Kidney (tissue), 14 donors: ENCODE results near the gene STK33. TPM values are rescaled to one million over a fixed set of nuclear protein-coding genes. Genes with fewer than 3 reads are reported as not detected.

ENCODE experiments used
- DNase-seq, 5 donors: peaks; one replicate each; pipeline ENCODE4 v3.0.0-alpha.2; 2013 to 2020
- FAIRE-seq: peaks from 2 replicates; lab custom pipeline; 2012; peaks lifted over from hg19 to GRCh38; lab: Jason Lieb, UNC
- H3K27ac ChIP-seq, 2 donors: one replicate each; pipeline ENCODE4 v1.7.0; 2013; ENCODE audit warnings: low read depth in 2 of 2, low read length in 2 of 2, inconsistent platforms in 1 of 2
- H3K27me3 ChIP-seq: one replicate; pipeline ENCODE4 v1.7.1; 2013; ENCODE audit warnings: low read length, inconsistent platforms; ENCODE audit not compliant: control insufficient read depth, insufficient read depth
- H3K36me3 ChIP-seq, 3 donors: one replicate each; pipeline versions ENCODE4 v1.7.0 to v1.7.1; 2013; ENCODE audit warnings: low read length in 3 of 3, control low read depth in 1 of 3, inconsistent platforms in 1 of 3; ENCODE audit not compliant: insufficient read depth in 3 of 3, control insufficient read depth in 2 of 3
- H3K4me1 ChIP-seq, 3 donors: one replicate each; pipeline versions ENCODE4 v1.7.0 to v1.7.1; 2013; ENCODE audit warnings: low read length in 3 of 3, inconsistent platforms in 1 of 3, low read depth in 1 of 3; ENCODE audit not compliant: control insufficient read depth in 2 of 3, insufficient read depth in 2 of 3
- H3K4me3 ChIP-seq, 3 donors: one replicate each; pipeline versions ENCODE4 v1.7.0 to v1.8.1; 2013; ENCODE audit warnings: low read length in 3 of 3, control low read depth in 1 of 3, inconsistent platforms in 1 of 3
- H3K9ac ChIP-seq, 3 donors: one replicate each; pipeline versions ENCODE4 v1.7.0 to v1.7.1; 2013; ENCODE audit warnings: low read length in 3 of 3, control low read depth in 1 of 3, inconsistent platforms in 1 of 3
- H3K9me3 ChIP-seq, 3 donors: one replicate each; pipeline versions ENCODE4 v1.7.0 to v1.7.1; 2013; ENCODE audit warnings: low read length in 3 of 3, control low read depth in 1 of 3, inconsistent platforms in 1 of 3; ENCODE audit not compliant: control insufficient read depth in 2 of 3, insufficient read depth in 1 of 3
- CTCF ChIP-seq: IDR thresholded peaks from 3 replicates; pipeline ENCODE4 v1.5.1; 2012; ENCODE audit warnings: mild to moderate bottlenecking, moderate library complexity, borderline replicate concordance; ENCODE audit not compliant: insufficient read depth; ENCODE audit errors: extremely low read depth
- intact Hi-C: fragments of 100-400 bp; cut with DNase I; formaldehyde crosslinking; loops from one replicate; pipeline ENCODE4 v1.11.1; 2022
- polyA plus RNA-seq: library from polyadenylated mRNA; stranded (reverse); fragments of 350-450 nt; fragmentation: Illumina TruSeq; extraction: RNeasy Lipid Tissue Mini Kit (QIAGEN cat#74804); gene quantifications from one replicate; pipeline ENCODE4 v1.2.3, GENCODE V29; 2014; ENCODE audit warnings: low read depth, low replicate concordance; ENCODE audit not compliant: insufficient read depth
- total RNA-seq: library from RNA; stranded (reverse); fragmentation: NEBNext Ultra II Directional; extraction: Animal tissue kit (Norgen Biotek cat#: 25700); gene quantifications from one replicate; pipeline ENCODE4 v1.2.1, GENCODE V29; 2021
- donor health status: control.
- donor health status: control.
- donor health status: control.
- donor health status: control.
- donor health status: control.
- donor health status: DM: yes; HTN: yes; CAD: no.
- donor health status: Normal renal cell carcinoma (clear cell type).

The STK33 gene
- total and polyA plus RNA-seq, 2 donors from 2014 or later, result 11.9 to 19.3 TPM

- Histone ChIP-seq H3K4me1 (peaks cover 0 to 5% (median 2%) of the 10 kb centered on the region in 3 donors), H3K27me3 (no peaks in the 10 kb centered on the region), H3K27ac (no peak overlapping the region), H3K9ac (no peak overlapping the region), H3K9me3 (no peaks in the 10 kb centered on the region), H3K4me3 (no peak overlapping the region), H3K36me3 (no peaks in the 10 kb centered on the region)
- intact Hi-C loops, result no loop called here
- DNase-seq, result no peak
- no peak for FAIRE-seq
- no peak for TF ChIP-seq CTCF
These were observed 12.7 kb downstream of the STK33 start for GRCh38 chr11:8581300-8581699.

- TF ChIP-seq CTCF, result no peak
- H3K9ac ChIP-seq, result no peak overlapping the region
These were observed 16.0 kb downstream of the STK33 start for GRCh38 chr11:8577791-8578581.

GRCh38 chr11:8574798-8575197 lies 19.2 kb downstream of the STK33 start:
- no peak for FAIRE-seq
- Histone ChIP-seq H3K36me3 (no peaks in the 10 kb centered on the region), H3K4me1 (no peaks in the 10 kb centered on the region), H3K9ac (no peak overlapping the region), H3K27me3 (no peaks in the 10 kb centered on the region), H3K4me3 (no peak overlapping the region), H3K9me3 (no peaks in the 10 kb centered on the region), H3K27ac (no peak overlapping the region)
- intact Hi-C loops, result no loop called here
- no peak for TF ChIP-seq CTCF
- DNase-seq, result no peak

More at GRCh38 chr11:8577791-8578581, 16.0 kb downstream of the STK33 start:
- FAIRE-seq (no peak), DNase-seq (no peak)
- no peaks in the 10 kb centered on the region for H3K9me3 ChIP-seq
- H3K27me3 ChIP-seq, result no peaks in the 10 kb centered on the region
- no peaks in the 10 kb centered on the region for H3K4me1 ChIP-seq
- intact Hi-C loops, result no loop called here
- no peak overlapping the region for H3K4me3 ChIP-seq
- no peak overlapping the region for H3K27ac ChIP-seq
- no peaks in the 10 kb centered on the region for H3K36me3 ChIP-seq
